ENCODE results near the gene FBXL3. TPM values are rescaled to one million over a fixed set of nuclear protein-coding genes. Genes with fewer than 3 reads are reported as not detected.
"Not testable (repeated sequence)": the region's sequence is repeated elsewhere in the genome, so short reads cannot be mapped to it uniquely, and the experiment has no call there.

FBXL3 gene
- total RNA-seq, 1 donor from 2014 or later, result 108 TPM

DNA sequence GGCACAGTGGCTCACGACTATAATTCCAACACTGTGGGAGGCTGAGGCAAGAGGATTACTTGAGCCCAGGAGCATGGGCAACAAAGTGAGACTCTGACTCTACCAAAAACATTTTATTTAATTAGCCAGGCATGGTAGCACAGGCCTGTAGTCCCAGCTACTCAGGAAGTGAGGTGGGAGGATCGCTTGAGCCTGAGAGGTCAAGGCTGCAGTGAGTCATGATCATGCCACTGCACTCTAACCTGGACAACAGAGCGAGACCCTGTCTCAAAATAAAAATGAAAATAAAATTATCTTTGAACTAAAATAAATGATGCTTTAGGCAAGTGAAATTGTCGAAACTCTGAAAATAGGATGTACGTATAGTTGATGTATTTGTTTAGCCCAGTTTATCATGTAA is 43.3 kb downstream of the FBXL3 start:
- no peak for DNase-seq (ENCODE audit: low spot score)

DNA sequence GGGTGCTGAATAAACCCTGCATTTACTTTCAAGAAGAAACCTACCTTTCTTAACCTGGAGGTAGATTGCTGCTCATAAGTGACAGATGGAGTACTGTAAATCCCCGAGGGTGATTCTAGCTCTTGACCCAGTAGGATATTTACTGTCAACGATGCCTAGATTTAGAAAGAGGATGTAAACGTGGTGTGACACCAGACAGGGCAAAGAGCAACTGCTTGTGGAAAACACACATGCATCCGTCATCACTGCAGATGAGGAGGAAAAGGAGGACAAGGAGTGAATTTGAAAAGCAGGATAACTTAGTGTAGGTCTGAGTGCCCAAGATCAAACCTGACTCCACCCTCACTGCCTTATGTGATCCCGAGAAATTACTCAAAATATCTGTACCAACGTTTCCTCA is 44.9 kb downstream of the FBXL3 start:
- no peak for DNase-seq (ENCODE audit: low spot score)

DNA sequence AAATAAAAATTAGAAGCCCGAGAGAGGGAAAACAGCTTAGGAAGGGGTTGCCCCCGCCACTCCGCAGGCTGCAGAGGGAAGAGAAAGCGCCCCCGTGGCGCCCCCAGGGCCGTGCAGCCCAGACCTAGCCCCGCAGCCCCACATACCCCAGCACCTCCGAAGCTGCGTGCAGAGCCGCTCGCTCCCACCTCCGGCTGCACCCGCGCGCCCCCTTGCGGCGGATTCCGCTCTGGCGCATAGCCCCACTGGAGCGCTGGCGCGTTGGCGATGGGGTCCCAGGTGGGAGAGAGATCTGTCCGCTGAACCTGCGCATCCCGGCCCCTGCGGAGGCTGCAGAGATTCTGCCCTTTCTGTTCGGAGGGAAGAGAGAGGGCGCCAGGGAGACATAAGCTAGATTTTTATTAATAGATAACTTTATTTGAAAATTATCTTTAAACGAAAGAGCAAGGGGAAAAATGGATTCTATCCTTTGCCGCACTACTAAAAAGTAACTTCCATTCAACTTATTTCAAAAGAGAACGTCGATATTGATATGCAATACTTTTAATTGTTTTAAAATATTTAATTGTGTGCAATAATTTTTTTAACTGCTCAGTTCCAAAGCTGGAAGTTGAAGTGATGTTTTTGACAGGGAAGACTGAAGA is 46.8 kb downstream of the FBXL3 start:
- peak; percentile 68 for DNase-seq (ENCODE audit: low spot score)

DNA sequence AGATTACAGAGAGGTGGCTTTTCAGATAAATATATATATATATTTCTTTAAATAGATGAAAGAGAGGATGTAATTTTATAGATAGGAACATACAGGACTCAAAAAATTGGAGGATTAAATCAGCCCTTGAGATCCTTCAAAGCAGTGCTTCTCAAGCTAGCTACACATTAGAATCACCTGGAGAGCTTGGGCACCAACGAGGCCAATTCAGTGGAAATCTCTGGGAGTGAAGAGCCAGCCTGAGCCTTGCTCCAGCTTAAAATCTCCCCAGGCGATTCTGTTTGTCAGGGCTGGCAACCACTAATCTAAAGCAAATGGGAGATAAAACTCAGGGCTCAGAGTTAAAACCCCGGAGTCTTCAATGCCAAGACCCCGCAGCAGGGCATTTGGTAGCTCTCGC is 50.0 kb downstream of the FBXL3 start:
- DNase-seq (ENCODE audit: low spot score), result no peak

DNA sequence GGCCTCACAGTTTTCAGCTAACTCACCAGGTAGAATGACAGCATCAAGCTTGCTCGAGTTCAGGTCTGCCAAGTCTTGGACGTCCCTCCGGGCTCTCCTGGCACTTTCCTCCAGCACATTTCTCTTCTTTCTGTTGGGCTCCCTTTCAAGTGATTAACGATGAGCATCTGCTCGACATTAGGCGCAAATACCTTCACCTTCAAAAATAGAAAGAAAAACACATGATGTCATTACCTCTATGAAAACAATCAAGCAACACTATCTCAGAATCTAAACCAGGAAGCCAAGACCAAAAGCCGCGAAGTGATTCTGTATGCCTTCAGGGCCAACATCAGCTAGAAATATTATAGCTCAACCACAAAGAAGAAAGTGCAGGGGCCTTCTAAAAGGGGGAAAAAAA is 50.5 kb downstream of the FBXL3 start:
- DNase-seq (ENCODE audit: low spot score), result peak; percentile 73

DNA sequence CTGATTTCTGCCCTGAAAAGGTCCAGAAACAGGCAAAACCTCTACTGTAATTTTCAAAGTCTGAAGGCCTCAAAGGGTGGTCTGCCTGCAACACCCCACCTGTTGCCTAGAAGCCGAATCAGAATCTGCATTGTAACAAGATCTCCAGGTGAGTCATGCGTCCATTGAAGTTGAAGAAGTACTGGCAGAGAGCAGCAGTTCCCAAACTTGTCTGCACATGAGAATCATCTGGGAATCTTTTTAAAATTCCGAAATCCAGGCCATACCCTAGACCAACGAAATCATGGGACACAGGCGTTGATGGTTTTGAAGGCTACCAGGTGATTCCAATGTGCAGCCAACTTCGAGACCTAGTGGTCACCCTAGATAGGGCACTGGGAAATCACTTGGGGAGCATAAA is 51.1 kb downstream of the FBXL3 start:
- no peak for DNase-seq (ENCODE audit: low spot score)

DNA sequence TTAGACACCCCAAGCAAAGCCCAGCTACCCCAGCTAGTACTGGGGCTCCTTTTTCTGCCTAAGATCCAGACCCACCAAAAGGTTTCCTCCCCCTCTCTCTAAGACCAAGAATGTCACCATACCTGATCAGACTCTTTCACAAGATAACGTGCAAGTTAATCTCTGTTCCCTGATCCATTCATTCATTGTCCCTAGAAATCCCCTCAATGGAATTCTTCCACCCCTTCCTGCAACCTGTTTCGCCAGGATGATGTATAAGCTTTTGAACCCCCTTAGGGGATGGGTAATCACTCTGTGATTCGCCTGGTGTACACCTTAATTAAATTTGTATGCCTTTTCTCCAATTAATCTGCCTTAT is 52.4 kb downstream of the FBXL3 start:
- no peak for DNase-seq (ENCODE audit: low spot score)

DNA sequence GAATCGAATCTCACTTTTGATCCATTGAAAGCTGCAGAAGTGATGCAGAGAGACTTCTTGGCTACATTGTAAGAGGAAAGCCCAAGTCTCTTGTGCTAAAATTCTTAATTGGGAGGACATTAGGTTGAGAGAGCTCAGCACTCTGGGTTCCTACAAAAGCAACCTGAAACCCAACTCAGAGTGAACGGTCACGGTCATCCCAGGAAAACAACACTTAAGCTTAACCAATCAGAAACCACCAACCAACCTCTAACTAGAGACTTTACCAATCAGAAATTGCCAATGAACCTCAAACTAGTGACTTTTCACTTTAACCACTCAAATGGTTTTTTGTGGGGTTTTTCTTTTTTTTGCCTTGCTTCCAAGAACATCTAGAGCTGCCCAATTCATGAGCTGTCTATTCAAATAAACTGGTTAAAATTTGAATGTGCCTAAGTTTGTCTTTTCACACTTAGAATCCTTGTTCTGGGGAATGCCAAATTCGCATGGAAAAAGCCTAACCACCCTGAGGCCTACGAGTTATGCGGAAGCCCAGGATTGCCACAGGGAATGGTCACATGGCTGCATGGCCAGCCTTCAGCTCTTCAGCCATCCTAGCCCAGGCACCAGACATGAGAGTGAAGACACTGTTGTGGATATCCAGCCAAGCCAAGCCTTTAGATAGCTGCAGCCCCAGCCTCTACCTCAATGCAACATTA is 52.9 kb downstream of the FBXL3 start:
- no peak for DNase-seq (ENCODE audit: low spot score)

DNA sequence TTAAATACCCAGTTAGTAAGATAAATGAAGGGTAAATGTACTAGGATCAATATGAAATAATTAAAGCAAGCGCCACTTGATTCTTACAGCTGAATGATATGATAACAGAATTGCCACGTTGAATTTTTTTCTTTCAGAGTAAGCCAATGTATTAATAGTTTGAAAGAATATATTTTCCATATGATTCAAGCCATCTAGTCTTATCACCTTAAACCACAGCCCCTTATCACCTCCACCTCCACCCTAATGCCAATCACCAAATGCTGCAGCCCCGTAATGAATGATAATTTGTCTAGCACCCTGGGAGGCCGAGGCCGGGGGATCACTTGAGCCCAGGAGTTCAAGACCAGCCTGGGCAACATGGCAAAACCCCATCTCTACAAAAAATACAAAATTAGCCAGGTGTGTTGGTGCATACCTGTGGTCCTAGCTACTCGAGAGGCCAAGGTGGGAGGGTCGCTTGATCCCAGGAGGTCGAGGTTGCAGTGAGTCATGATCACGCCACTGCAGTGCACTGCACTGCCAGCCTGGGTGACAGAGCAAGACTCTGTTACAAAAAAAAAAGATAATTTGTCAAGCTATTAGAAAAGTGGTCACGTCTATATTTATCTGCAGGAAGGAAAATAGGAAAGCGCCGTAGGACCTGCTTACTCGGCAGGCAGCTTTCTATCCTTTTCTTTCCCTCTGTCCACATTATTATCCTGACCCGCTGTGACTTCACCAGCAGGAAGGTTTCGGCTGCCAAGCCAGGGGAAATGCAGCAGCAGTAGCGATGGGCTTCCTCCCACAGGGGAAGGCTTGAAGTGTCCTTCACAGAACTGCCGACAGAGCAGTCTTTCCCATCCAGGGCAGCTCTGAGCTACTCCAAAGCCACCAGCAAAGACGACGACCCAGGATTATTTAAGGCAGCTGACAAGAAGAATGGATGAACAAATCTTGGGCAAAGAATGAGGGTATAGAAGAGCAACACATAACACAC is 54.8 kb downstream of the FBXL3 start:
- DNase-seq (ENCODE audit: low spot score), result no peak

DNA sequence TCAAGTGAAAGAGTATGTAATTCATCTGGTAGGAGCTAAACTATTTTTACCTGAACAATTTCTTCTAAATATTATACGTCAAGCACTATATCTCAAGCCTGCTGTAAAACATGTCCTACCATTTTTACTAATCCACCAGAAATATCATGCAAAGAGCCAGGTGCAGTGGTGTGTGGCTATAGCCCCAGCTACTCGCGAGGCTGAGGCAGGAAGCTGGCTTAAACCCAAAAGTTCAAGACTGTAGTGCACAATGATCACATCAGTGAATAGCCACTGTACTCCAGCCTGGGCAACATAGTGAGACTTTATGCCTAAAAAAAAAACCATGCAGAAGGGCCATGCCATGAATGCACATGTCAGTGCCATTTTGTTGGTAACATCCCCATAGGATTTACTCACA is 55.7 kb downstream of the FBXL3 start:
- no peak for DNase-seq (ENCODE audit: low spot score)

DNA sequence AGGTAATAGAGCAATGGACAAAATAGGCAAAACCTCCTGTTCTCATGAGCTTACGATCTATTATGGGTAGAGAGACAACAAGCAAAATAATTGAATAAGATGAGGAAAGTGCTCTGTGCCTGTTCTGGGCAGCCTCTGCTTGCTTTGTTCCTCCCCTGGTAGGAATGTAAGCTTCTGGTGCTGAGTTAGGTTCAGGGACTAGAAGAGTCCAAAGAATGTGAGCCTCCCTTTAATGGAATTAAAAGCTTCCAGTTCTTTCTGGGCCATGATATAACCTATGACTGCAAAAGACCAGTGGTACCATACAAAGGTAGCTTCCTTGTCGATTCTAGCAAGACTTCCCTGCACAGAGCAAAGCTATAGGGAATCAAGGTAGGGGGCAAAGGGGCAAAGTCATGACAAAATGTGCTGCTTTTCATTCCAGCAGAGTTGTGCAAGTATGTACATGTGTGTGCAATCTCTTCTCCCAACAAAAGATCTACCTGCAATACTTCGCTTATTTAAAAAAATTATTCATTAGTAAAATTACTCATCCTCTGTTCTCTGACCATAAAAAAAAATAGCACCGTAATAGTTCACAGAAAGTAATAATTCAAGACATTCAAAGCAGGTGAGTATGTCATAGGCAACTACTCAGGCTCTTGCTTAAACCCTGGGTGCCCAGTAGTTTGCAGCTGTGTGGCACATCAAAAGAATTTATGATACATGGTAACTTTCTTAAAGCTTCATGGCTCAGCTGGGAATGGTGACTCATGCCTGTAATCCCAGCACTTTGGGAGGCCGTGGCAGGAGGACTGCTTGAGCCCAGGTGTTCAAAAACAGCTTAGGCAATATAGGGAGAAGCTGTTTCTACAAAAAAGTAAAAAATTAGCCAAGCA is 57.2 kb downstream of the FBXL3 start:
- no peak for DNase-seq (ENCODE audit: low spot score)

DNA sequence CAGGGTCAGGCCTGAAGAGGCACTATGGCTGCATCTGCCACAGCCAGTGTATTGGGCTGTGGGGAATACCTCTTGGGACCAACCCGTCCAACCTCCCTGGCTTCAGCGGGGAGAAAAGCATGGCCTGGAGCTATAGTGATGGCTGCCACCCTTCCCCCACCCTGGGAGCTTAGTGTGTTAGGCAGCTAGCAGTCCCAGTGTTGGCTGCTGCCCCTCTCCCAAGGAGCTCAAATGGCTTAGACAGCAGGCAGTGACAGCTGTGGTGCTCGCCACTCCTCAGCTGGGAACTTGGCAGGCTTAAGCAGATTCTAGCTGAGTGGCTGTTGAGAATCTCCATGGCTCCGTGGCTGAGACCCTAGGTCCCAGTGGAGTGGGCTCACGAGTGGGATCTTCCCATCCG is 58.9 kb downstream of the FBXL3 start:
- DNase-seq (ENCODE audit: low spot score), result no peak

DNA sequence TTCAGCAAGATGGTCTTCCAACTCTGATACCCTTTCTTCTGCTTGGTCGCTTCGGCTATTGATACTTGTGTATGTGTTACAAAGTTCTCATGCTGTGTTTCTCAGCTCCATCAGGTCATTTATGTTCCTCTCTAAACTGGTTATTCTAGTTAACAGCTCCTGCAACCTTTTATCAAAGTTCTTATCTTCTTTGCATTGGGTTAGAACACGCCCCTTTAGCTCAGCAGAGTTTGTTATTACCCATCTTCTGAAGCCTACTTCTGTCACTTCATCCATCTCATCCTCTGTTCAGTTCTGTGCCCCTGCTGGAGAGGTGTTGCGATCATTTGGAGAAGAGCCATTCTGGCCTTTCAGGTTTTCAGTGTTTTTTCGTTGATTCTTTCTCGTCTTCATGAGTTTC is 59.9 kb downstream of the FBXL3 start:
- DNase-seq (ENCODE audit: low spot score), result peak; percentile 23

DNA sequence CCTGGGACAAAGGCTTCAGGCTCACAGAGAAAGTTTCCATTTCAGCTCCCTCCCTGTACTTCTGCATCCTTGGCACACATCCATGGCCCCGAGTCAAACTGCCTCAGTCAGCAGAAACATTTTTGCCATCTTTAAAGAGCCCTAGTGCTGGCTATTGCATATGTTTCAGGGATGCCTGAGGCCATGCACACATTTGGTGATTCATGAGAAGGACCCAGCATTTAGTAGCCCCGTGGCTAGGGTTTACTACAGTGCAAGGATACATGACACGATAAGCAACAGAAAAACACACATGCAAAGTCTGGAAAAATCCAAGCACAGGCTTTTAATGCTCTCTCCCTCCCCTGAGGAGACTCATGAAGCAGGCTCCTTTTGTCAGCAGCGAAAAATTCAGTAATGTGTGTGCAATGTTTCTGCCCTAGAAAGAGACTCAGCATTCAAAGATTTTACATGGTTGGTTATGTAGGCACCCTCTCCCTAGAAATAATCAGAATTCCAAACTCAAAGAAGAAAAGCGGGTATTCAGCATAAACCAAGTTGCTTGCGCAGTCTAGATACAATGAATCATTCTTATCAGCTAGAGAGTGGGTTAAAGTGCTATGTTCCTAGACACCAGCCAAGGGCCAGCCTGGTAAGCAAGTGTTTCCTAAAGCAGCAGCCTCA is 61.1 kb downstream of the FBXL3 start:
- DNase-seq (ENCODE audit: low spot score), result peak; percentile 90

DNA sequence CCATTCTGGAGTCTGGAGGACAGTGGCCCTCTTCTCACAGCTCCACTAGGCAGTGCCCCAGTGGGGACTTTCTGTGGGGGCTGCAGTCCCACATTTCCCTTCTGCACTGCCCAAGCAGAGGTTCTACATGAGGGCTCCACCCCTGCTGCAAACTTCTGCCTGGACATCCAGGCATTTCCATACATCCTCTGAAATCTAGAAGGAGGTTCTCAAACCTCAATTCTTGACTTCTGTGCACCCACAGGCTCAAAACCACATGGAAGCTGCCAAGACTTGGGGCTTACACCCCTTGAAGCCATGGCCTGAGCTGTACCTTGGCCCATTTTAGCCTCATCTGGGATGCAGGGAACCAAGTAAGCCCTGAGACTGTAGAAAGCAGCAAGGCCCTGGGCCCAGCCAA is 67.2 kb downstream of the FBXL3 start:
- not testable (repeated sequence) for DNase-seq (ENCODE audit: low spot score)

DNA sequence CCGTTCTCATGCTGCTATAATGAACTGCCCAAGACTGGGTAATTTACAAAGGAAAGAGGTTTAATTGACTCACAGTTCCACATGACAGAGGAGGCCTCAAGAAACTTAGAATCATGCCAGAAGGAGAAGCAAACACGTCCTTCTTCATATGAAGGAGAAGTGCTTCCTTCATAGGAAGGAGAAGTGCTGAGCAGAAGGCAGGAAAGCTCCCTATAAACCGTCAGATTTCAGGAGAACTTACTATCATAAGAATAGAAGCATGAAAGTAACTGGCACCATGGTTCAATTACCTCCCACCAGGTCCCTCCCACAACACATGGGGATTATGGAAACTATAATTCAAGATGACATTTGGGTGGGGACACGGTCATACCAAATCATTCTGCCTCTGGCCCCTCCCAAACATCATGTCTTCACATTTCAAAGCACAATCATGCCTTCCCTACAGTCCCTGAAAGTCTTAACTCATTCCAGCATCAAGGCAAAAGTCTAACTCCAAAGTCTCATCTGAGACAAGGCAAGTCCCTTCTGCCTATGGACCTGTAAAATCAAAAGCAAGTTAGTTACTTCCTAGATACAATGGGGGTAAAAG is 68.0 kb downstream of the FBXL3 start:
- no peak for DNase-seq (ENCODE audit: low spot score)

DNA sequence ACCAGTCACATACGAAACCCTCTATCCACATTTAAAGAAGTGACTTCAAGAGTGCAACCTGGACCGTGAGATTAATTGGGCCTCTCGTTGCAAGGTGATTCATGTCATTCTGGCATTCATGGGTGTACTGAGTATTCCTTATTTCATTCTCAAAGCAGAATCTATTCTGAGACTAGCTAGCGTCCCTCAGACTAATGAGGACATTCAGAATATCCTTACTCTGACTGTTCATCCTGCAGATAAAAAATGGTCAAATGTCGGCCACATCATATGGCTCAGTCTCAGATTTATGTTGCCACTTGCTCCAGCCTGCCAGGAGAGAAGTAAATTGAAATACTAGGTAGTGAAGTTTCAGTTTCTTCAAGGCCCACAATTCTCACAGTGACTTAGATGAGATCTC is 71.3 kb downstream of the FBXL3 start:
- no peak for DNase-seq (ENCODE audit: low spot score)

Data from umbilical cord (tissue), 2 donors.